ENCODE measurements around the gene SMIM35. TPM values are rescaled to one million over a fixed set of nuclear protein-coding genes. Genes with fewer than 3 reads are reported as not detected.

Gene SMIM35
- total RNA-seq, 8 experiments from 2014 or later = 0.09 to 0.52 (median 0.17) TPM; not detected in 3

- 27 to 100% (median 61%) methylated on average over 3 to 9 of the region's 11 CpGs; no CpG with 5 or more reads in 1 of the 10 experiments for WGBS, 10 experiments
- ATAC-seq (replicated peaks in 6 of 8) = no peak
- in situ Hi-C loops (cut with MboI; ENCODE audit: low pct_unique_long_range_greater_than_20kb in 2 of 9, low sequenced_read_pairs in 9 of 9, unreplicated experiment in 9 of 9) = no loop called here
- Histone ChIP-seq H3K27ac (no peak overlapping the region), H3K4me3 (no peak overlapping the region), H3K4me1 (replicated peaks in 1 of 2) (no peaks in the 10 kb centered on the region)
These were observed 38.0 kb downstream of the SMIM35 start for GRCh38 chr11:118048472-118049370.

- no peak for ATAC-seq (replicated peaks in 6 of 8)
- H3K27ac ChIP-seq = no peak overlapping the region
- no peaks in the 10 kb centered on the region for H3K4me1 ChIP-seq (replicated peaks in 1 of 2)
- WGBS, 10 experiments = 8 to 100% (median 61%) methylated on average over 1 to 2 of the region's 4 CpGs; no CpG with 5 or more reads in 1 of the 10 experiments
- in situ Hi-C loops (cut with MboI; ENCODE audit: low pct_unique_long_range_greater_than_20kb in 2 of 9, low sequenced_read_pairs in 9 of 9, unreplicated experiment in 9 of 9) = no loop called here
- H3K4me3 ChIP-seq = no peak overlapping the region
These were observed 39.0 kb downstream of the SMIM35 start for GRCh38 chr11:118047749-118048148.

- H3K4me1 ChIP-seq (replicated peaks in 1 of 2) = no peaks in the 10 kb centered on the region
- in situ Hi-C loops (cut with MboI; ENCODE audit: low pct_unique_long_range_greater_than_20kb in 2 of 9, low sequenced_read_pairs in 9 of 9, unreplicated experiment in 9 of 9) = no loop called here
- no peak for ATAC-seq (replicated peaks in 6 of 8)
- no peak overlapping the region for H3K27ac ChIP-seq
- WGBS, 10 experiments = 0 to 100% (median 54%) methylated on average over 2 to 7 of the region's 8 CpGs; no CpG with 5 or more reads in 2 of the 10 experiments
- no peak overlapping the region for H3K4me3 ChIP-seq
These were observed 39.6 kb downstream of the SMIM35 start for GRCh38 chr11:118046964-118047700.

GRCh38 chr11:118046051-118046963 lies 40.5 kb downstream of the SMIM35 start:
- 0 to 84% (median 39%) methylated on average over 1 to 4 of the region's 5 CpGs; no CpG with 5 or more reads in 1 of the 10 experiments for WGBS, 10 experiments
- Histone ChIP-seq H3K4me1 (replicated peaks in 1 of 2) (no peaks in the 10 kb centered on the region), H3K27ac (no peak overlapping the region), H3K4me3 (no peak overlapping the region)
- in situ Hi-C loops (cut with MboI; ENCODE audit: low pct_unique_long_range_greater_than_20kb in 2 of 9, low sequenced_read_pairs in 9 of 9, unreplicated experiment in 9 of 9) = no loop called here
- no peak for ATAC-seq (replicated peaks in 6 of 8)

- in situ Hi-C loops (cut with MboI; ENCODE audit: low pct_unique_long_range_greater_than_20kb in 2 of 9, low sequenced_read_pairs in 9 of 9, unreplicated experiment in 9 of 9) = no loop called here
- no peak overlapping the region for H3K27ac ChIP-seq
- 0 to 67% (median 34%) methylated on average over 1 to 2 of the region's 2 CpGs; no CpG with 5 or more reads in 4 of the 10 experiments for WGBS, 10 experiments
- no peak overlapping the region for H3K4me3 ChIP-seq
- no peaks in the 10 kb centered on the region for H3K4me1 ChIP-seq (replicated peaks in 1 of 2)
- ATAC-seq (replicated peaks in 6 of 8) = no peak
These were observed 41.6 kb downstream of the SMIM35 start for GRCh38 chr11:118045191-118045590.

- ATAC-seq (replicated peaks in 6 of 8) = no peak
- no peak overlapping the region for H3K27ac ChIP-seq
- in situ Hi-C loops (cut with MboI; ENCODE audit: low pct_unique_long_range_greater_than_20kb in 2 of 9, low sequenced_read_pairs in 9 of 9, unreplicated experiment in 9 of 9) = no loop called here
- H3K4me1 ChIP-seq (replicated peaks in 1 of 2) = no peaks in the 10 kb centered on the region
- 4 to 81% (median 60%) methylated on average over 1 to 4 of the region's 4 CpGs; no CpG with 5 or more reads in 1 of the 10 experiments for WGBS, 10 experiments
- no peak overlapping the region for H3K4me3 ChIP-seq
These were observed 44.0 kb downstream of the SMIM35 start for GRCh38 chr11:118042796-118043195.

GRCh38 chr11:118042141-118042540 lies 44.6 kb downstream of the SMIM35 start:
- Histone ChIP-seq H3K4me3 (no peak overlapping the region), H3K4me1 (replicated peaks in 1 of 2) (no peaks in the 10 kb centered on the region), H3K27ac (no peak overlapping the region)
- in situ Hi-C loops (cut with MboI; ENCODE audit: low pct_unique_long_range_greater_than_20kb in 2 of 9, low sequenced_read_pairs in 9 of 9, unreplicated experiment in 9 of 9) = no loop called here
- 0 to 86% (median 69%) methylated on average over 1 of the region's 1 CpG for WGBS, 10 experiments
- ATAC-seq (replicated peaks in 6 of 8) = no peak

- H3K27ac ChIP-seq = no peak overlapping the region
- no peaks in the 10 kb centered on the region for H3K4me1 ChIP-seq (replicated peaks in 1 of 2)
- in situ Hi-C loops (cut with MboI; ENCODE audit: low pct_unique_long_range_greater_than_20kb in 2 of 9, low sequenced_read_pairs in 9 of 9, unreplicated experiment in 9 of 9) = no loop called here
- H3K4me3 ChIP-seq = no peak overlapping the region
- WGBS, 10 experiments = 16 to 91% (median 77%) methylated on average over 1 to 4 of the region's 4 CpGs; no CpG with 5 or more reads in 1 of the 10 experiments
- ATAC-seq (replicated peaks in 6 of 8) = no peak
These were observed 53.3 kb downstream of the SMIM35 start for GRCh38 chr11:118033443-118033842.

GRCh38 chr11:118028626-118029025 lies 58.1 kb downstream of the SMIM35 start:
- Histone ChIP-seq H3K4me1 (replicated peaks in 1 of 2) (no peaks in the 10 kb centered on the region), H3K4me3 (no peak overlapping the region), H3K27ac (no peak overlapping the region)
- in situ Hi-C loops (cut with MboI; ENCODE audit: low pct_unique_long_range_greater_than_20kb in 2 of 9, low sequenced_read_pairs in 9 of 9, unreplicated experiment in 9 of 9) = no loop called here
- WGBS, 10 experiments = 14 to 86% (median 71%) methylated on average over 1 to 3 of the region's 3 CpGs
- no peak for ATAC-seq (replicated peaks in 6 of 8)

GRCh38 chr11:118027694-118028093 lies 59.1 kb downstream of the SMIM35 start:
- WGBS, 10 experiments = 40 to 90% (median 75%) methylated on average over 1 to 4 of the region's 4 CpGs; no CpG with 5 or more reads in 1 of the 10 experiments
- Histone ChIP-seq H3K4me1 (replicated peaks in 1 of 2) (no peaks in the 10 kb centered on the region), H3K27ac (no peak overlapping the region), H3K4me3 (no peak overlapping the region)
- no peak for ATAC-seq (replicated peaks in 6 of 8)
- in situ Hi-C loops (cut with MboI; ENCODE audit: low pct_unique_long_range_greater_than_20kb in 2 of 9, low sequenced_read_pairs in 9 of 9, unreplicated experiment in 9 of 9) = no loop called here

- 8 to 100% (median 75%) methylated on average over 1 of the region's 1 CpG; no CpG with 5 or more reads in 1 of the 10 experiments for WGBS, 10 experiments
- ATAC-seq (replicated peaks in 6 of 8) = no peak
- Histone ChIP-seq H3K4me1 (replicated peaks in 1 of 2) (no peaks in the 10 kb centered on the region), H3K4me3 (no peak overlapping the region), H3K27ac (no peak overlapping the region)
- in situ Hi-C loops (cut with MboI; ENCODE audit: low pct_unique_long_range_greater_than_20kb in 2 of 9, low sequenced_read_pairs in 9 of 9, unreplicated experiment in 9 of 9) = no loop called here
These were observed 65.6 kb downstream of the SMIM35 start for GRCh38 chr11:118021146-118021545.

GRCh38 chr11:118018401-118018800 lies 68.4 kb downstream of the SMIM35 start:
- no peak overlapping the region for H3K27ac ChIP-seq
- in situ Hi-C loops (cut with MboI; ENCODE audit: low pct_unique_long_range_greater_than_20kb in 2 of 9, low sequenced_read_pairs in 9 of 9, unreplicated experiment in 9 of 9) = no loop called here
- no peaks in the 10 kb centered on the region for H3K4me1 ChIP-seq (replicated peaks in 1 of 2)
- H3K4me3 ChIP-seq = no peak overlapping the region
- no peak for ATAC-seq (replicated peaks in 6 of 8)
- WGBS, 10 experiments = 0 to 100% (median 64%) methylated on average over 1 to 2 of the region's 2 CpGs; no CpG with 5 or more reads in 4 of the 10 experiments
